KMS-11 (cell line): ENCODE measurements around the gene HTRA1.

ENCODE experiments used
- H2AFZ ChIP-seq: fragments of 200-600 bp; sonication (generic); 2 replicates; pipeline ENCODE4 v1.6.1; 2016; ENCODE audit warnings: antibody characterized with exemption, mixed run types, low read depth
- H3K27ac ChIP-seq: fragments of 200-600 bp; sonication (generic); 2 replicates; pipeline ENCODE4 v1.6.1; 2016; ENCODE audit warnings: mild to moderate bottlenecking, mixed run types
- H3K27me3 ChIP-seq: fragments of 200-600 bp; sonication (generic); 2 replicates; pipeline ENCODE4 v1.6.1; 2017; ENCODE audit warnings: mild to moderate bottlenecking, low read depth, mixed run types, moderate library complexity; ENCODE audit not compliant: insufficient read depth
- H3K36me3 ChIP-seq: fragments of 200-600 bp; sonication (generic); 2 replicates; pipeline ENCODE4 v1.6.1; 2017; ENCODE audit warnings: mild to moderate bottlenecking, mixed run types; ENCODE audit not compliant: insufficient read depth
- H3K4me1 ChIP-seq: fragments of 200-600 bp; sonication (generic); 2 replicates; pipeline ENCODE4 v1.6.1; 2016; ENCODE audit warnings: mild to moderate bottlenecking, low read depth, mixed run types; ENCODE audit not compliant: poor library complexity, severe bottlenecking
- H3K4me2 ChIP-seq: fragments of 200-600 bp; sonication (generic); 2 replicates; pipeline ENCODE4 v1.7.0; 2016; ENCODE audit warnings: mild to moderate bottlenecking, mixed run types
- H3K4me3 ChIP-seq: fragments of 200-600 bp; sonication (generic); IDR thresholded peaks from 2 replicates; pipeline ENCODE4 v1.6.1; 2017; ENCODE audit warnings: low read depth, low read length, mixed read lengths; ENCODE audit not compliant: insufficient read depth
- H3K79me2 ChIP-seq: fragments of 200-600 bp; sonication (generic); 2 replicates; pipeline ENCODE4 v1.6.1; 2016; ENCODE audit warnings: low read depth, mixed run types; ENCODE audit not compliant: insufficient read depth
- H3K9ac ChIP-seq: fragments of 200-600 bp; sonication (generic); 2 replicates; pipeline ENCODE4 v1.6.1; 2016; ENCODE audit warnings: mild to moderate bottlenecking, mixed run types
- H4K20me1 ChIP-seq: fragments of 200-600 bp; sonication (generic); 2 replicates; pipeline ENCODE4 v1.6.1; 2016; ENCODE audit warnings: mild to moderate bottlenecking, mixed run types; ENCODE audit not compliant: insufficient read depth
- CTCF ChIP-seq: fragments of 200-600 bp; sonication (generic); conservative IDR thresholded peaks from 2 replicates; pipeline ENCODE4 v1.6.1; 2017; ENCODE audit warnings: low read depth, mild to moderate bottlenecking, antibody characterized with exemption, low read length, moderate library complexity, mixed read lengths

HTRA1 gene

DNA sequence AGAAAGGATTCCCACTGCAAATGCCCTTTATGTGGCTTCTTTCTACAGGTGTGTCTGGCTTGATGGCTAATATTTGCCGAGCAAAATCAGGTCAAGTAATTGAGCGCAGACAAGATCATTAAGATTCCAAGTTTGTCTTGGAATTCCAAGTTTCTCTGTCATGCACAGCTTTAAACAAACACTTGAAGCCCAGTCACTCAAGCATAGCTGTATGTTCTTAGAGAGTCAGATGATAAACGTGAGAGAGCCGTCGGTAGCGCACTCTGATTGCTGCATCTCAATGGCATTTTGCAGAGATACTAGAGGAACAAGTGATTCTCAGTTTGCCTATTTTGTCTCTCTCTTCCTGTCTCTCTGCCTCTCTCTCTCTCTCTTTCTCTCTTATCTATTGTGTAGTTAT, 99.9 kb downstream of the HTRA1 start:
- H3K27ac ChIP-seq, result no peak overlapping the region
- H3K36me3 ChIP-seq, result no peaks in the 10 kb centered on the region
- H4K20me1 ChIP-seq, result no peaks in the 10 kb centered on the region
- TF ChIP-seq CTCF, result no peak
- no peaks in the 10 kb centered on the region for H3K79me2 ChIP-seq
- H2AFZ ChIP-seq, result no peak overlapping the region
- no peak overlapping the region for H3K9ac ChIP-seq
- no peaks in the 10 kb centered on the region for H3K4me1 ChIP-seq
- H3K4me3 ChIP-seq, result no peak overlapping the region
- no peaks in the 10 kb centered on the region for H3K27me3 ChIP-seq
- H3K4me2 ChIP-seq, result no peak overlapping the region

- no peak overlapping the region for H3K9ac ChIP-seq
- no peaks in the 10 kb centered on the region for H3K36me3 ChIP-seq
- H3K79me2 ChIP-seq, result no peaks in the 10 kb centered on the region
- no peaks in the 10 kb centered on the region for H3K4me1 ChIP-seq
- no peaks in the 10 kb centered on the region for H3K27me3 ChIP-seq
- H3K27ac ChIP-seq, result no peak overlapping the region
- no peak for TF ChIP-seq CTCF
- no peak overlapping the region for H3K4me3 ChIP-seq
- no peak overlapping the region for H2AFZ ChIP-seq
- no peaks in the 10 kb centered on the region for H4K20me1 ChIP-seq
- no peak overlapping the region for H3K4me2 ChIP-seq
These were observed 100.4 kb downstream of the HTRA1 start for GRCh38 chr10:122561792-122562191.
